Medulla oblongata (tissue), 1 donor: ENCODE results near the gene ADA.

Experiments
- DNase-seq: peaks from one replicate; pipeline ENCODE4 v3.0.0-alpha.2; 2015; ENCODE audit errors: extremely low spot score

The ADA gene

GRCh38 chr20:44580581-44581268 is 70.8 kb downstream of the ADA start:
- DNase-seq = no peak

- no peak for DNase-seq
These were observed 72.0 kb downstream of the ADA start for GRCh38 chr20:44579313-44580081.

- no peak for DNase-seq
These were observed 75.2 kb downstream of the ADA start for GRCh38 chr20:44576297-44576696.

- no peak for DNase-seq
These were observed 77.1 kb downstream of the ADA start for GRCh38 chr20:44574372-44574771.

GRCh38 chr20:44573501-44573869 is 78.0 kb downstream of the ADA start:
- no peak for DNase-seq

GRCh38 chr20:44572551-44573500 is 78.7 kb downstream of the ADA start:
- peak; percentile 87 for DNase-seq

- DNase-seq = no peak
These were observed 80.0 kb downstream of the ADA start for GRCh38 chr20:44571362-44571988.

- DNase-seq = no peak
These were observed 81.1 kb downstream of the ADA start for GRCh38 chr20:44570367-44570766.
